ENCODE results near the gene DISP2.
A peak's percentile ranks its signal among the peaks of the same experiment; 100 is the strongest.

The DISP2 gene

DNA sequence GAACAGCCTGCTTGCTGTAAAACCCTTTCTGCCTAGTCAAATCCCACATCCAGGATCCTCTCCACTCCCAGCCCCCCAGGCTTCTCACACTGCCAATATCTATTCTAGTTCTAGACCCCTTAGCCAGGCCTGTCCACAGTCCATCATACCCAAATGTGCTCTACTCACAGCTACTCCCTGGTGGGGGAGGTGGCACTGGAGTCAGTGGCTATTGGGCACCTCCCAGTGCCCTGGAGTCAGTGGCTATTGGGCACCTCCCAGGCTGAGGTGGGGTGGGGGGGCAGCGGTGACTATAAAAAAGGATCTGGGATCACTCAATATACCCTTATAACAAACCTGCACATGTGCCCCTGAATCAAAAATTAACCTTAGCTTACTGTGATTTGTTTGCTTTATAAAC lies 773 bp upstream of the DISP2 start:
- intact Hi-C loops (cut with micrococcal nuclease): no loop called here
- H3K36me3 Mint-ChIP-seq (ENCODE audit: low read depth): no peaks in the 10 kb centered on the region

DNA sequence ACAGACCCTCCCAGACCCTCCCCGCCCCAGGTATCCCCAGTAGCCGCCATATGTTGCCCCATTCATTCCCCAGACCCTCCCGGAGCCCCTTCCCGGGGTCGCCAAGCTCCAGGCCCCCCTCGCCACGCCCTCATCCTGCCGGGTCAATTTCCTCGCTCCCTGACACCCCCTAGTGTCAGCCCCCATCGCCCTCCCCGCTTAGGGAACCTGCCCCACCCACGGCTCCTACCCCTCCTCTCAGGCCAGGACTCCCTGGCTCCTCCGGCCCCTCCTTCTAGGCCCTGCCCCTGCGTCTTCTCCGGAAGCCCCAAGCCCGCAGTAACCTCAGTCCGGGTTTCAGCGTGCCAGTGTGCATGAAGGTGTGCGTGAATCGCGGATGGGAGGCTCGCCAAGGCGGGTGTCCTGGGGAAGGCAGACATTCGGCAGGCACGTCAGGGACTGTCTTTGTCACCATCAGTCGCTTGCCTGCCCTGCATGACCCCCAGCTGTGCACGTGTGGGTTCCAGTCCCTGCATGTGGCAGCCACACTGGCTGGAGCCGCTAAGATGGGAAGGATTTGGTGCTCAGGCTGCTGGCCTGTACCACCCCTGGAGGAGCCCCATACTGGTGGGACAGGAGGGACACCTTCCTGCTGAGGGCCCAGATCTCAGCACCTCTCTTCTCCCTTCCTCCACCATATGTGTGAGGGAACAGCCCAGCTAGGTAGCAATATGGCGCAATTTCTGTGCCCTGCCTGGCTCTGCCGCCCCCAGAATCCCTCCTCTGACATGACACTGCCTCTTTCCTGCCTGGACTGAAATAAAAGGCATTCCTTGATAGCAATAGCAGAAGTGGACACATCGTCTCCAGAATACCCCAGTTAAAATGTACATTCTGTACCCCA lies 693 bp downstream of the DISP2 start:
- intact Hi-C loops (cut with micrococcal nuclease): no loop called here
- peaks cover 46% of the 10 kb centered on the region for H3K27me3 Mint-ChIP-seq
- peak overlapping the region; percentile 71 for H3K4me3 Mint-ChIP-seq
- peaks cover 4% of the 10 kb centered on the region for H3K36me3 Mint-ChIP-seq (ENCODE audit: low read depth)
- H3K9me3 Mint-ChIP-seq: no peaks in the 10 kb centered on the region
- H3K4me1 Mint-ChIP-seq (ENCODE audit: low read depth): peaks cover 21% of the 10 kb centered on the region
- H3K27ac Mint-ChIP-seq: no peak overlapping the region

More for the DNA sequence above, 773 bp upstream of the DISP2 start:
- no peak overlapping the region for H3K4me3 Mint-ChIP-seq
- H3K27ac Mint-ChIP-seq: no peak overlapping the region
- no peaks in the 10 kb centered on the region for H3K9me3 Mint-ChIP-seq
- peaks cover 49% of the 10 kb centered on the region for H3K27me3 Mint-ChIP-seq
- peaks cover 21% of the 10 kb centered on the region for H3K4me1 Mint-ChIP-seq (ENCODE audit: low read depth)

DNA sequence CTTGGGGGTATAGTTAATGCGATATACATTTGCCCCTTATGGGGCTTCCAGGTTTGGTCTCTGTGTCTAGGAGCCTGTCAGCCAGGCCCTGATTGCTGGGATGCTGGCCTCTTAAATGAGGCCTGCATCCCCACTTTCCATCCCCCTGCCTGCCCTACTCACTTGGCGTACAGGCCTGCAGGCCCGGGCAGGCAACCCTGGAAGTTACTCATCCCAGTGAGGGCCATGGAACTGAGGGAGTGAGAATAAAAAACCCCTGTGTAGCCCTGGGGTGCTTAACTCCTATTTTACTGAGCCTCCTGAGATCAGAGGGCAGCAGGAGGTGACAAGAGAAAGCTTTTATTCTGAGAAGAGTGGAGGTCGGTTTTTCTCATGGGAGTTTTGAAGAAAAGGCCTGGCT lies 2.0 kb downstream of the DISP2 start:
- intact Hi-C loops (cut with micrococcal nuclease): no loop called here
- H3K9me3 Mint-ChIP-seq: no peaks in the 10 kb centered on the region
- H3K27me3 Mint-ChIP-seq: peaks cover 36% of the 10 kb centered on the region
- H3K36me3 Mint-ChIP-seq (ENCODE audit: low read depth): peaks cover 4% of the 10 kb centered on the region
- no peak overlapping the region for H3K27ac Mint-ChIP-seq
- H3K4me3 Mint-ChIP-seq: no peak overlapping the region
- peaks cover 20% of the 10 kb centered on the region for H3K4me1 Mint-ChIP-seq (ENCODE audit: low read depth)

DNA sequence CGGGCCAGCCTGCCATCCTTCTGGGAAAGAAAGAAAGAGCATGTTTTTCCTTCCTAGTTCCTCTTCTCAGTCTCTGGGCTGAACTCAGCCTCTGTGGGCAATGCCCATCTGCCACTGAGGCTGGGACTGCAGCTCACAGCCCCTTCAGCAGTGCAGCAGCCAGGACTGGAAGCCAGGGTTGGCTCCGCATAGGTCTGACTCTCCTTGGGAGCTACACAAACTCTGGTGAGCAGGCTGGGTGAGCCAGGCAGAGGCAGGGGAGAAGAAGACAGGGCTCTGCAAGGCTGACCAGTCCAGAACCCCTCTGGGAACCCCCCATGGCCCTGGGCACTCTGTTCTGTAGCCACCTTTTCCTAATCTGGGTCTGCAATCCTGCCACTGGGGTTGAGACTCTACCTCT lies 3.6 kb downstream of the DISP2 start:
- Mint-ChIP-seq H3K27ac (no peak overlapping the region), H3K4me1 (ENCODE audit: low read depth) (peaks cover 20% of the 10 kb centered on the region), H3K9me3 (no peaks in the 10 kb centered on the region), H3K4me3 (no peak overlapping the region), H3K27me3 (peaks cover 27% of the 10 kb centered on the region), H3K36me3 (ENCODE audit: low read depth) (peaks cover 4% of the 10 kb centered on the region)
- intact Hi-C loops (cut with micrococcal nuclease): no loop called here

DNA sequence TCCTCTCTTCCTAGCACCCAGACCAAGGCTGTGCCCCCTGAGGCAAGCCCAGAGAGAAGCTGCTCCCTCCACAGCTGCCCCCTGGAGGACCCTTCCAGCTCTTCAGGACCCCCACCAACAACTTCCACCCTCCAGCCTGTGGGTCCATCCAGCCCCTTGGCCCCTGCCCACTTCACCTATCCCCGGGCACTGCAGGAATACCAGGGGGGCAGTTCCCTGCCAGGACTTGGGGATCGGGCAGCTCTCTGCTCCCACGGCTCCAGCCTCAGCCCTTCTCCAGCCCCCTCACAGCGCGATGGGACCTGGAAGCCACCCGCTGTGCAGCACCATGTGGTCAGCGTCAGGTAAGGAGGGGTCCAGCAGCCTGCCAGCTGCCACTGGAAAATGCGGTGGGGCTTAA lies 5.6 kb downstream of the DISP2 start:
- Mint-ChIP-seq H3K27ac (no peak overlapping the region), H3K36me3 (ENCODE audit: low read depth) (peaks cover 4% of the 10 kb centered on the region)

DNA sequence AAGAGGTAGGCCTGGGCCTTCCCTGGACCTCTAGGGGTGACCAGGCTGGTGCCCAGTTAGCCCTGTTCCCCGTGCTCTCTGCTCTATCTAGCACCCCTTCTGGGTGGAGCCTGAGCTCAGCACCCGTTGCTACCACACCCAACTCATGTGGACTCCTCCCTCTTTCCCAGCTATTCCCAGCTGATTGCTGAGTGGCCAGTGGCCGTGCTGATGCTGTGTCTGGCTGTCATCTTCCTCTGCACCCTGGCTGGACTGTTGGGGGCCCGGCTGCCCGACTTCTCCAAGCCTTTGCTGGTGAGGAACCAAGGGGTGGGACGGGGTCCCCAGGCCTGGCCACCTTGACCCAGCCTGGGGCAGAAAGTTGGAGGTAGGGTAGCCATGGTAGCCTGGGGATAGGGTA lies 6.2 kb downstream of the DISP2 start:
- intact Hi-C loops (cut with micrococcal nuclease): no loop called here
- no peak overlapping the region for H3K27ac Mint-ChIP-seq
- peaks cover 4% of the 10 kb centered on the region for H3K36me3 Mint-ChIP-seq (ENCODE audit: low read depth)
- no peaks in the 10 kb centered on the region for H3K9me3 Mint-ChIP-seq
- peaks cover 22% of the 10 kb centered on the region for H3K4me1 Mint-ChIP-seq (ENCODE audit: low read depth)
- H3K27me3 Mint-ChIP-seq: peaks cover 15% of the 10 kb centered on the region
- H3K4me3 Mint-ChIP-seq: no peak overlapping the region

More for the DNA sequence above, 5.6 kb downstream of the DISP2 start:
- Mint-ChIP-seq H3K4me1 (ENCODE audit: low read depth) (peaks cover 24% of the 10 kb centered on the region), H3K27me3 (peaks cover 18% of the 10 kb centered on the region), H3K9me3 (no peaks in the 10 kb centered on the region), H3K4me3 (no peak overlapping the region)
- intact Hi-C loops (cut with micrococcal nuclease): no loop called here

DNA sequence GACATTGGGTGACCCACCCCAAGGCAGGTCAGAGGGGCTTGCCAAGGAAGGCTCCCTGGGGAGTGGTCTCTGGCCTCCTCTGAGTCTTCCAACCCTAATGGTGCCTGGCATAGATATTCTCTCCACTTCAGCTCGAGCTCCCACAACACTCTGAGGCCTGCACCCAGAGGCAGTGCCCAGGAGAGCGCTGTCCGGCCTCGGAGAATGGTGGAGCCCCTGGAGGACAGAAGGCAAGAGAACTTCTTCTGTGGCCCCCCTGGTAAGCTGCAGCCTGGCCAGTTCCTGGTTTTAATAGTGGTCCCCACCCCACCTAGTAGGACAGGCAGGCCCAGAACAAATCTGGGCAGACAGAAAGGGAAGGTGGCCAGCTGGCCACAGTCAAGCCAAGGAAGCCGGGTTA lies 7.0 kb downstream of the DISP2 start:
- peaks cover 22% of the 10 kb centered on the region for H3K4me1 Mint-ChIP-seq (ENCODE audit: low read depth)
- intact Hi-C loops (cut with micrococcal nuclease): no loop called here
- peaks cover 4% of the 10 kb centered on the region for H3K36me3 Mint-ChIP-seq (ENCODE audit: low read depth)
- no peak overlapping the region for H3K4me3 Mint-ChIP-seq
- H3K27ac Mint-ChIP-seq: no peak overlapping the region
- peaks cover 14% of the 10 kb centered on the region for H3K27me3 Mint-ChIP-seq
- no peaks in the 10 kb centered on the region for H3K9me3 Mint-ChIP-seq

DNA sequence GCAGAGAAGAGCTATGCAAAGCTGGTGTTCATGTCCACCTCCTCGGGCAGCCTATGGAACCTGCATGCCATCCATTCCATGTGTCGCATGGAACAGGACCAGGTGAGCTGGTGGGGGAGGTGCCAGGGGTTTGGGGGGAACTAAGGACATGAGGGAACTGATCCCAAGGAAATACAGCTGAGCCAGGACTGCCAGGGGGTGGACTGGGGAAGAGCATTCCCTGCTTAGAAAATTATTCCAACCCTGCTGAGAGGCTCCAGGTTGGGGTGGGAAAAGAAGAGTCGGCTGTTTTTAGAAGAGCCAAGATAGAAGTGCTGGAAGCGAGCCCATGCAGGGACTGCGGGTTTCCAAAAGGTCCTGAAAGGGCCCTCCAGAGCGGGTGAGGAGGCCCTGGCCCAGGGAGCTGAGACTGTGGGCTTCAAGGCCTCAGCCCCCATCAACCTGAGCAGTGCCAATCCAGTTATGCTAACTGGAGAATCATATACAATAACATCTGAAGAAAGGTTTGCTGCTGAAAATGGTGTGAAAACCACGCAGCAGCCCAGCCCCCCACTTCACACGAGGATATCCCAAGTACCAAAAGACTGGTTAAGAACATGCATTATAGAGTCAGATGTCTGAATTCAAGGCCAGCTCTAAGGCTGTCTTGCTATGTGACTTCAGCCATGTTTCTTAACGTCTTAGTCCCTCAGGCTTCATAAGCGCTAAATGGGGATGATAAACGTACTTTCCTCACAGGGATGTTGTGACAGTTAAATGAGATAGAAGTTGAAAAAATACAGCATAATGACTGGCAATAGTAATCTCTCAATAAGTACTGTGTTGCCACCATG lies 7.8 kb downstream of the DISP2 start:
- no peak overlapping the region for H3K4me3 Mint-ChIP-seq
- intact Hi-C loops (cut with micrococcal nuclease): no loop called here
- peaks cover 14% of the 10 kb centered on the region for H3K27me3 Mint-ChIP-seq
- H3K27ac Mint-ChIP-seq: no peak overlapping the region
- H3K36me3 Mint-ChIP-seq (ENCODE audit: low read depth): peaks cover 4% of the 10 kb centered on the region
- no peaks in the 10 kb centered on the region for H3K9me3 Mint-ChIP-seq
- H3K4me1 Mint-ChIP-seq (ENCODE audit: low read depth): peaks cover 22% of the 10 kb centered on the region

DNA sequence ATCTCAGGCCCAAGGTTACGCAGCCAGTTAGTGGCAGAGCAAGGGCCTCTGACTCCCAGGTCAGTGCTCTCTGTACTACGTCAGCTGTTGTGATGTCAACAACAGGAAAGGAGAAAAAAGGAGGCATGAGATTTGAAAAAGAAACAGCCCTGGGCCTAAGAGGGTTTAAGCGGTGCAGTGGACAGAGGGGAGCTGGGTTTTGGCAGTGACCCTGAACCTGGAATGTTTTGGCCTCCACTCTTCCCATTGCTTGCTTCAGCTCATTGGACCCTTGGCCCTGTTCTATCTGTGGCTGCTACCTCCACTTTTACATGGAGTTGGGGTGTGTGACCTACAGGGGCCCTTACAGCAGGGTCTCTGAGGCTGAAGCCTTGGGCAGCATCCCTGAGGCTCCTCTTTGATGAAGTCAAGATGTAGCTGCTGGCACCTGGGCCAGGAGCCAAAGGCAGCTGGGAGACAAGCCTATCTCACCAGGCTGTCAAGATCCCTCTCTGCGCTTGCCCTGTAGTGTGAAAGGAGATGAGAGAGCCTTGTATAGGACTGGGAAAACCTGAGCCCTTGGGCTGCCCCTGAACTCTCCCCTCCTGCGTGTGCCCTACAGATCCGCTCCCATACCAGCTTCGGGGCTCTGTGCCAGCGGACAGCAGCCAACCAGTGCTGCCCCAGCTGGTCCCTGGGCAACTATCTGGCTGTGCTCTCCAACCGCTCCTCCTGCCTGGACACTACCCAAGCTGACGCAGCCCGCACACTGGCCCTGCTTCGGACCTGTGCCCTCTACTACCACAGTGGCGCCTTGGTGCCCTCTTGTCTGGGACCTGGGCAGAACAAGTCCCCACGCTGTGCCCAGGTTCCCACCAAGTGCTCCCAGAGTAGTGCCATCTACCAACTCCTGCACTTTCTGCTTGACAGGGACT lies 8.7 kb downstream of the DISP2 start:
- H3K9me3 Mint-ChIP-seq: no peaks in the 10 kb centered on the region
- peak overlapping the region; percentile 69 for H3K27ac Mint-ChIP-seq
- intact Hi-C loops (cut with micrococcal nuclease): no loop called here

DNA sequence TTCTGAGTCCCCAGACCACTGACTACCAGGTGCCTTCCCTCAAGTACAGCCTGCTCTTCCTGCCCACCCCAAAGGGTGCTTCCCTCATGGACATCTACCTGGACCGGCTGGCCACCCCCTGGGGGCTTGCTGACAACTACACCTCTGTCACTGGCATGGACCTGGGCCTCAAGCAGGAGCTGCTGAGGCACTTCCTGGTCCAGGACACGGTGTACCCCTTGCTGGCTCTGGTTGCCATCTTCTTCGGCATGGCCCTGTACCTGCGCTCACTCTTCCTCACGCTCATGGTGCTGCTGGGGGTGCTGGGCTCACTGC lies 9.3 kb downstream of the DISP2 start:
- Mint-ChIP-seq H3K36me3 (ENCODE audit: low read depth) (peaks cover 4% of the 10 kb centered on the region), H3K27me3 (peaks cover 15% of the 10 kb centered on the region), H3K9me3 (no peaks in the 10 kb centered on the region), H3K4me3 (peak overlapping the region; percentile 73), H3K27ac (peak overlapping the region; percentile 69), H3K4me1 (ENCODE audit: low read depth) (peaks cover 33% of the 10 kb centered on the region)
- intact Hi-C loops (cut with micrococcal nuclease): no loop called here

More for the DNA sequence above, 8.7 kb downstream of the DISP2 start:
- Mint-ChIP-seq H3K36me3 (ENCODE audit: low read depth) (peaks cover 4% of the 10 kb centered on the region), H3K27me3 (peaks cover 15% of the 10 kb centered on the region), H3K4me1 (ENCODE audit: low read depth) (peaks cover 27% of the 10 kb centered on the region), H3K4me3 (peak overlapping the region; percentile 73)

DNA sequence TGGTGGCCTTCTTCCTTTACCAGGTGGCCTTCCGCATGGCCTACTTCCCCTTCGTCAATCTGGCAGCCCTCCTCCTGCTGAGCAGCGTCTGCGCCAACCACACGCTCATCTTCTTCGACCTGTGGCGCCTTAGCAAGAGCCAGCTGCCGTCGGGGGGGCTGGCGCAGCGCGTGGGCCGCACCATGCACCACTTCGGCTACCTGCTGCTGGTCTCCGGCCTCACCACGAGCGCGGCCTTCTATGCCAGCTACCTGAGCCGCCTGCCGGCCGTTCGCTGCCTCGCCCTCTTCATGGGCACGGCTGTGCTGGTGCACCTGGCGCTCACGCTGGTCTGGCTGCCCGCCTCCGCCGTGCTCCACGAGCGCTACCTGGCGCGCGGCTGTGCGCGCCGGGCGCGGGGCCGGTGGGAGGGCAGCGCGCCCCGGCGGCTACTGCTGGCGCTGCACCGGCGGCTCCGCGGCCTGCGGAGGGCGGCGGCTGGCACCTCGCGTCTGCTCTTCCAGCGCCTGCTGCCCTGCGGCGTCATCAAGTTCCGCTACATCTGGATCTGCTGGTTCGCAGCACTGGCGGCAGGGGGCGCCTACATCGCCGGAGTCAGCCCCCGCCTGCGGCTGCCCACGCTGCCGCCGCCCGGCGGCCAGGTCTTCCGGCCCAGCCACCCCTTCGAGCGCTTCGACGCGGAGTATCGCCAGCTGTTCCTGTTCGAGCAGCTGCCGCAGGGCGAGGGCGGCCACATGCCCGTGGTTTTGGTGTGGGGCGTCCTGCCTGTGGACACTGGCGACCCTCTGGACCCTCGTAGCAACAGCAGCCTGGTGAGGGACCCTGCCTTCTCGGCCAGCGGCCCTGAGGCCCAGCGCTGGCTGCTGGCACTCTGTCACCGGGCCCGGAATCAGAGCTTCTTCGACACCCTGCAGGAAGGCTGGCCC lies 9.9 kb downstream of the DISP2 start:
- peak overlapping the region; percentile 73 for H3K4me3 Mint-ChIP-seq
- H3K4me1 Mint-ChIP-seq (ENCODE audit: low read depth): peaks cover 39% of the 10 kb centered on the region
- H3K9me3 Mint-ChIP-seq: no peaks in the 10 kb centered on the region
- H3K27ac Mint-ChIP-seq: peak overlapping the region; percentile 69
- H3K36me3 Mint-ChIP-seq (ENCODE audit: low read depth): no peaks in the 10 kb centered on the region
- intact Hi-C loops (cut with micrococcal nuclease): loop anchor here (1.0 to 2.0 kb wide), 3 partner anchors 15 to 54 kb away; partner anchors contain the start of genes IVD and KNSTRN
- peaks cover 15% of the 10 kb centered on the region for H3K27me3 Mint-ChIP-seq

DNA sequence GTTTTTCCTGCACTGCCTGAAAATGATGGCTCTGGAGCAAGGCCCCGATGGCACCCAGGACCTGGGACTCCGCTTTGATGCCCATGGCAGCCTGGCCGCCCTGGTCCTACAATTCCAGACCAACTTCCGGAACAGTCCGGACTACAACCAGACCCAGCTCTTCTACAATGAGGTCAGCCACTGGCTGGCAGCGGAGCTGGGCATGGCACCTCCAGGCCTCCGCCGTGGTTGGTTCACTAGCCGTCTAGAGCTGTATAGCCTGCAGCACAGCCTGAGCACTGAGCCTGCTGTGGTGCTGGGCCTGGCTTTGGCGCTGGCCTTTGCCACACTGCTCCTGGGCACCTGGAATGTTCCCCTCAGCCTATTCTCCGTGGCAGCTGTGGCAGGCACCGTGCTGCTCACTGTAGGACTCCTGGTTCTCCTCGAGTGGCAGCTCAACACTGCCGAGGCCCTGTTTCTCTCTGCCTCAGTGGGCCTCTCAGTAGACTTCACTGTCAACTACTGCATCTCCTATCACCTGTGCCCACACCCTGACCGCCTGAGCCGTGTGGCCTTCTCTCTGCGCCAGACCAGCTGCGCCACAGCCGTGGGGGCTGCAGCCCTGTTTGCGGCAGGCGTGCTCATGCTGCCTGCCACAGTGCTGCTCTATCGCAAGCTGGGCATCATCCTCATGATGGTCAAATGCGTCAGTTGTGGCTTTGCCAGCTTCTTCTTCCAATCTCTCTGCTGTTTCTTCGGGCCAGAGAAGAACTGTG lies 10.9 kb downstream of the DISP2 start:
- H3K27me3 Mint-ChIP-seq: peaks cover 15% of the 10 kb centered on the region
- peaks cover 44% of the 10 kb centered on the region for H3K4me1 Mint-ChIP-seq (ENCODE audit: low read depth)
- H3K9me3 Mint-ChIP-seq: no peaks in the 10 kb centered on the region
- H3K4me3 Mint-ChIP-seq: no peak overlapping the region
- H3K27ac Mint-ChIP-seq: peak overlapping the region; percentile 69
- intact Hi-C loops (cut with micrococcal nuclease): loop anchor here (1.0 to 2.0 kb wide), 3 partner anchors 14 to 53 kb away; partner anchors contain the start of genes IVD and KNSTRN
- H3K36me3 Mint-ChIP-seq (ENCODE audit: low read depth): no peaks in the 10 kb centered on the region

Data from dendritic cell treated with granulocyte-macrophage colony-stimulating factor and Interleukin-4, amounts not matched to agents 40 ng/mL and 50 ng/mL, for 4 days (primary cell).